Activated CD8-positive, alpha-beta memory T cell treated with anti-CD3 and anti-CD28 coated beads for 48 hours (primary cell): Measurements from ENCODE around the gene MAGI2.

ENCODE experiments used
- DNase-seq, 3 experiments: peaks; one replicate each; pipeline ENCODE4 v3.0.0-alpha.2; 2020; ENCODE audit warnings: low read depth in 2 of 3, low spot score in 2 of 3

The MAGI2 gene

DNA sequence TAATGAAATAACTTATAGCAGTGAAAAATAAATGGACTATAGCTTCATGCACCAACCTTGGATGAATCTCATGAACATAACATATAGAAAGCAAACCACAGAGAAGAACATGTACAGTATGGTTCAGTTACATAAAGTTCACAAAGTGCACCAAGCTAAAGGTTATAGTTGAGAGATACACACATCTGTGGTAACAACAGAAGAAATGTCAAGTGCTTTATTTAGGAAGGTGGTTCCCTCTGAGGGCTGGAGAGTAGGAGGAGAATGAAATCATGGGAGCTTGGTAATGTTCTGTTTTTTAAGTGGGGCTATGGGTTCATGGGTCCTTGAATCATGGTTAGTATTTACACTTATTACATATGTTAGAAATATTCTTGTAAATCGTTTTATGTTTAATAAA is 1331.6 kb downstream of the MAGI2 start:
- DNase-seq: no peak

DNA sequence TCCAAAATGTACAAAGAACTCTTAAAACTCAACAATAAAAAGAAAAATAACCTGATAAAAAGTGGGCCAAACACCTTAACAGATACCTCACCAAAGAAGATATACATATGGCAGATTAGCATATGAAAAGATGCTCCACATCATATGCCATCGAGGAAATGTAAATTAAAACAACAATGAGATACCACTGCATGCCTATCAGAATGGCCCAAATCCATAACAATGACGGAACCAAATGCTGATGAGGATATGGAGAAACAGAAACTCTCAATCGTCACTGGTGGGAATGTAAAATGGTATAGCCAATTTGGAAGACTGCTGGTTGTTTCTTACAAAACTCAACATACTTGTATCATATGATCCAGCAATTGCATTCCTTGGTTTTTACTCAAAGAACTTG is 1335.0 kb downstream of the MAGI2 start:
- DNase-seq: no peak

DNA sequence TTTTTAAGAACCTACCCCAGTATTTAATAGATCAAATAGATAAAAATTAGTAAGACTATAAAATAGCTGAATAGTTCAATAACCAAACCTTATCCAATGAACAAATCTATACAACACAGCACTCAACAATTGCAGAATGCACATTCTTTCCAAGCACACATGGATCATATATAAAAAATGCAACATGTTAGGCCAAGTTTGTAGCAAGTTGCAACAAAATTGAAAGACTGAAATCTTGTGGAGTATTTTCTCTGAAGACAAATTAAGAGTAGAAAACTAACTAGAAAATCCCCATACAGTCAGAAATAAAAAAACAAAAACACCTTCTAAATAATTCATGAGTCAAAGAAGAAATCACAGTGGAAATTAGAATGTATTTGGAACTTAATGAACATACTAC is 1337.6 kb downstream of the MAGI2 start:
- no peak for DNase-seq

DNA sequence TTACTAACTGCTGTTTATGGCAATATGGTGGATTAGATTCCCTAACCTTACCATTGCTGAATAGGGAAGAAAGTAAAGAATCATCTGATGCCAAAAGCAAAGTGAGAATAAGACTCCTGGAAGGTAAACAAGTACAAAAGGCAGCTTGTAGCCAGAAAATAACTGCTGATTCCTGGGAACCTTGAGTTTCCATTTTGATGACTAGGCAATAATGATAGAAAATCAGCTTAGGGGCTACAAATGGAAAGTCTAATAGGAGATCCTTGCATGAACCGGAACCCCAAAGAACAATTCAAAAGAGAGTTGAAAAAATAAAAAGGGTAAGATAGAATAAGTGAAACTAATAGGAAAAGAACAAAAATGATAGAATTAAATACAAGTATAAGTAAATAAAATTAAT is 1338.5 kb downstream of the MAGI2 start:
- no peak for DNase-seq

DNA sequence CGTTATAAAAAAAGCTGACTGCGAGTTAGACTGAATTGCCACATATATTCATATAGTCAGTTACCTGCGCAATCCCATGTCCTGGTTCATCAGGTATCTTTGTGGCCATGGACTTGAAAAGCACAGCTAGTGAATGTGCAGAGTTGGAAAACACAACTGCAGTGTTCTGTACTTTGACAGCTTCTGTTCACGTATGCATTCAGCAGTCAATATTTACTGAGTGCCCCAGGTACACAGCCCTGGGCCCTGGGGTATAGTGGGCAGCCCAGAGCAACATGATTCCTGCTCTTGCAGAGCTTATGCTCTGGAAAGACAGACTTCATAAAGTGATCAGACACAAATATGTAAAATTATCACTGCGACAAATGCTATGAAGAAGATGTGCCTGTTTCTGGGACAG is 1341.0 kb downstream of the MAGI2 start:
- DNase-seq: no peak

DNA sequence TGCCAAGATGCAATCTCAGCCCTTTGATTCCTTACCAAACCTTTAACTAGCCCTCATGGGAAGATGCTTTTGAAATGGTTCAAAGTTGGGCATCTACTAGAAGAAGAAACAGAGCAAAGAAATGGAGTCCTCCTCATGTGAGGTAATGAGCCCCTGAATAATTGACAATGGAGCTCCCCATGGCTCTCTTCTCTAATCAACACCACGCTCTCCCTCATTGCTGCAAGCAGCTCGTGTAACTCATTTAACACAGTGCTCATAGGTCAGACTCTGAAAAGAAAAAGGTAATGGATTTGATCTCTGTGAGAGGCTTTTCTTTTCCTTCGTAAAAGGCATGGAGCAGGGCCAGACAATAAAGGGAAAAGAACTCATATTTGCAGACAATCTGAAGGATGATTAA is 1342.1 kb downstream of the MAGI2 start:
- no peak for DNase-seq

DNA sequence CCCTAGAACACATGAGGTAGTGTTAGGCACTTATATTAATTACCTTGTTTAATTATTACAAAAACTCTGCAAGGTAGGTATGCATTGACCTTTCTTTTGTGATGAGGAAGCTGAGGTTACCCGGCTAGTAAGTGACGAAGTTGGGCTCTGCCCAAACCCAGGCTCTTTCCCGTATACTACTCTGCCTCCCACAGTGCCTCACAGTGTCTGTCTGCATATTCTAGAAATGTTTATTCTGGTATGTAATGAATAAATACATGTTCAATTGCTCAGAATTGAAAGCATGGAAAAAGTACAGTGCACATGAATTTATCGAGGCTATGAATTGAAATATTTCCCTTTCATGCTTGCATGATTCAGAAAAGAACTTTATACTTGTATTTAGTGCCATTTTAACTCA is 1350.0 kb downstream of the MAGI2 start:
- no peak for DNase-seq

DNA sequence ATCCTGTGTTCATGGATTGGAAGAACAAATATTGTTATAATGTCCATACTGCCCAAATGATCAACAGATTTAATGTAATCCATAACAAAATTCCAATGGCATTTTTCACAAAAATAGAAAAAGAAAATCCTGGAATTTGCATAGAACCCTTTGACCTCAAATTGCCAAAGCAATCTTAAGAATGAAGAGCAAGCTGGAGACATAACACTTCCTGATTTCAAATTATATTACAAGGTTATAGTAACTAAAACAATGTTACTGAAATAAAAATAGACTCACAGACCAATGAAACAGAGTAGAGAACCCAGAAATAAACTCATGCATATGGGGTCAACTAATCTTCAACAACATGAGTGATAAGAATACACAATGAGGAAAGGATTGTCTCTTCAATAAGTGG is 1352.4 kb downstream of the MAGI2 start:
- no peak for DNase-seq

DNA sequence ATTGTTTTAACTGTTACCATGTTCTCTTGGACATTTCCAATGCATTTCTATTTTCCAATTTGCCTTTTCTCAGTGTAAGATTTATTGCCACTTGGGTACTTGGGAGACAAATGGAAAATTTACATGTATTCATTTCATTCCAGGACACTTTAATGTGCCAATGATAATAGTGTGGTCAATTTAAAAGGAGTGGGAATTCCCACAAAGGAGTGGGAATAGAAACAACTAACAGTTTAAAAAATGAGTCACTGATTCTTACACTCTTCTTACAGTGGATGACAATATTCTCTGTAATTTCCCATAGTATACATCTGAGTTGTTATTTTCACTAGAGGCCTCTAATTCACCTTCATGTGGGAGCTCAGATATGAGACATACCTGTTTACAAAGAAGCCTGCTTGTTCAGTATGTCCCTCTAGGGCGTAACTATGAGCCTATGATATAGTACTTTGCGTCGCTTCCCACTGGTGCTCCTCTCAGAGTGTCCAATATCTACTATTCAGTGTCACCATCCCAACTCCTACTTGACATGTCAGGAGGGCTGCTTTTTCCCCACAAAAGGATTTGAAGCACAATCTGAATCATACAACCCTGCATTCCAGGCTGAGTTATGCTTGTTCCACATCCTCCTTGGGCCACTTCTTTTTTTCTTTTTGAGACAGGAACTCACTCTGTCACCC is 1353.6 kb downstream of the MAGI2 start:
- DNase-seq: no peak

DNA sequence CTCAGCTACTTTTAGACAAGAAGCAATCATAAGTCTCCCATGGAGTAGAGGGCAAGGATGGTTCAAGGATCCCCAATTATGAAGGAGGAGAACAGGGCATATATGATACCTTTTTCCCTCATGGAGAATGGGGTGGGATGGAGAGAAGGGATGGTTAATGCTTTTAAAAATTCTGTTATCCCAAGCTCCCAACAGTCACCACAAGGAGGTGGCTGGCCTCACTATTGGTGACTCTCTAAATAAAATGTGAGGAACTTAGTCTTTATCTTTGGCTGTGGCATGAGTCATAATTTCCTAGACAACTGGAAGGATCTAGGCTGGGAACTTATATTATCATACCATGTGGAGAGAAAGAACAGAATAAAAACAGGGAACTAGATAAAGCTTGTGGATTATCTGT is 1357.9 kb downstream of the MAGI2 start:
- no peak for DNase-seq

DNA sequence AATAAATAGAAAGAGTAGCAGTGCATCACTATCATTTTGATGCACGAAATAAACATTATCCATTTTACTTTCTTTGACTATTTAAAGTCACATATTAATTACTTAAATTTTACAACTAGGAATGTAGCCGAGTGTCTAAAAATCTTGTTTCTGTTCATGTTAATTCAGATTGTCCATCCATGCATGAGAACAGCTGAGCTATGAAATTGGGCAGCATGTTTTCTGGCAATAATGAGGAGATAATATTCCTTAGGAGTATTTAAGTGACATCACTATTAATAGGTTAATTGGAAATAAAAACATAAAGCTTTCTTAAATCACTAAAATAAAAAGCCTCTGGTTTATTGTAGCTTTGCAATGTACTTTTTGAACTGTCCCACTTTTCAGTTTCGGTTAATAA is 1361.1 kb downstream of the MAGI2 start:
- DNase-seq: no peak

DNA sequence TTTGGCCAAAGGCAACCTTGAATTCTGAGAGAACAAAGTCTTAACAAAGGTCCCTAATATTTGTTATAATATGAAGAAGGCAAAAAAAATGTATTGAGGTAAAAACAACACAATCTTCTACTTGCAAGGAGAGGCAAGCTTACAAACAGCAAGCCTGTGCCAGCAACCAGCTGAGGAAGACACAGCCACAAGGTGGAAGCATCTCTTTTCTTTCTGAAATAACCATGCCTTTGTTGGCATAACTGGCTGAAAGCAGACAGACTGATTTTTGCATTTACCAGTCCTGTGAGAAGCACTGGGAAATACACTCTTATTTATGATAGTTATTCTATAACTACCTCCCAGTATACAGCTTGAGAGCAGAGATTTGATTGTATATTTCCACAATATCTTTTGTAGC is 1362.9 kb downstream of the MAGI2 start:
- DNase-seq: no peak

DNA sequence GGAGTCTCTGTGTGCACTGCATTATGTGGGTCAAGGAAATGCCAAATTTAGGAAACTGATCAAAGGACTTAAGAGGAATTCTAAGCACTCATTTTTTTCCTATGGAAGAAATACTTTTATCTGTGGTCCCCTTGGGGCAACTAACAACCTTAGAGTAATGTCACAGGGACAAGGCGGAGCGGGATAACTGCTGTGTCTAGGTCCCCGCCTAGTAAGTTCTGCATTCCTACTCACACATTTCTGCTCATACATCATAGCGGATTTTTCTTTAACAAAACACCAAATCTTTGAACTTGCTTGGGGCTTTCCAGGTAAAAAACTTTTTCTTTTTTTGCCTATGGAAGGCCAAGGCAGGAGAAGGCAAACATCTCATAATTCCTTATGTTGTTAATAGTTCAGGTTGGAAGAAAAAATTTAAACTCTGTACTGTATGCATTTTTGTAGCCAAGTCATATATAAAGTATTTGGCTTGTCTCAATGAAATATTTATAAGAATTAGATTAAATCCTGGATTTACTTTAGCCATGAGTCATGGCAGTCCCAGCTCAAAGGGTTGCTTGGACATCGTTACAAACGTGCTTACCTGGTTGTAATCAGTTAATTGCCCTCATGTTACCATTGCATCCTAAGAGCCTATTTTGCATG is 1369.9 kb downstream of the MAGI2 start:
- DNase-seq: no peak

DNA sequence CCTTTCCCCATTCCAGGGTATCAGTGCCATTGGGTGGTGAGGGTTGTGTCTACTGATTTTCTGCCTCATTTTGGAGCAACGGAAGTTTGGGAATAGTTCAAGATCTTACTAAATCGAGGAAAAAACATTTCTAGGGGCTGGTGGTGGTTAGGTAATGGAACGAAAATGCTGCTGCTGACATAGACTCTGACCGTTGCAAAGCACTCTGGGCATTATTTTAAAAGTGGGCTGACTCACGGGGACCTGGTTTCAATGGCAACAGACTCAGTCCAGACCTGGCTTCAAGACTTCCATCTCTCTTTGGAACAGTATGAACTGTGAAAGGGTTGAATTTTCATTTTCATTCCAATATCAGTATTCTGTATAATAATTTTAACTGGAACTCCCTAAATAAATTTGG is 1370.9 kb downstream of the MAGI2 start:
- DNase-seq: no peak

DNA sequence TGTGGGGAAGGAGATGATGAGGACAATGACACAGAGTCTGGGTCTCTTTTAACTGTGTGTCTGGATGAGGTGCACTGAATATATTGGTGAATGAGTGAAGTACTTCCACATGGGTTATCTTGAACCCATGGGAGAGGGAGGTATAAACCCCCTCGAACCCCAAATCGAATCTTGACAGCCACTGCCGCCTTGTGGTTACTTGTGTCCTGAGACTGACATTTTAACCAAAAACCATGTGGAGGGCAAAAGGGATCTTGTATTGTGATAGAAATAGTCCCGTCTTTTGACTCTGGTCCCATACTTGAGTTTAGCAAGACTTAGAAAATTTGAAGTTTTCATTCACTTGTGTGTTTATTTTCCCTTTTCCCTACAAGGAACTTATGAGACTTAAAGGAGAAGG is 1371.6 kb downstream of the MAGI2 start:
- no peak for DNase-seq

DNA sequence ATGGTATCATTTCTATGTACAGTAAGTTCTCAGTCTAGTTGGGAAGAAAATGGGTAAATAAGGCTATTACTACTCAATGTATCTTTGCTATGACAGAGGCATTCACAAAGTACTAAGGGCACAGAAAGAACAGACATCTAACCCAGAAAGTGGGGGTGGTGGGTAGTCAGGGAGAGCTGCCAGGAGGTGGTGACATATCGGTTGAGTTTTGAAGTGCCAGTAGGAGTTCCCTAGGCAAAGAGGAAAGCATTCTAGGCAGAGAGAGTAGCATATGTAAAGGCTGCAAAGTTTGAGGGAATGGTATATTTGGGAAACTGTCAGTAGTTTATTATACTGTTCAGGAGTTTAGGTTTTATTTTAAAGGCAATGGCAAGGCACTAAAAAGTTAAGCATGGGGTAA is 1372.1 kb downstream of the MAGI2 start:
- DNase-seq: no peak

DNA sequence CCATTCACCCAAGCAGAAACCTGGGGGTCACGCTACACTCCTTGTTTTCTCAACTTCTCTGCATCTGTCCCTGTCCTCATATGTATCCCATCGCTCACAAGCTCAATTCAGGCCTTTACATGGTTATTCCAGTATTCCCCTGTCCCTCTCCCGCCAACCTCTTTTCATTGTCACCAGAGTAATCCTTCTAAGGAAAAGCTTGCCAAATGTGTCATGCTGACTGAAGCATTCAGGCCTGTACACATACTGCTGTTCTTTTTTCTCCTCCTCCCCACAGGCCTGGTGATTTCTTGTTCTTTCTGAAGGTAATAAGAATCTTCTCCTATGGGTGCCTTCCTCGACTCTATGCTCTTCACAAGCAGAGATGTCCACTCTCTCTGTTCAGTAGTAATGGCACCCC is 1372.7 kb downstream of the MAGI2 start:
- no peak for DNase-seq

DNA sequence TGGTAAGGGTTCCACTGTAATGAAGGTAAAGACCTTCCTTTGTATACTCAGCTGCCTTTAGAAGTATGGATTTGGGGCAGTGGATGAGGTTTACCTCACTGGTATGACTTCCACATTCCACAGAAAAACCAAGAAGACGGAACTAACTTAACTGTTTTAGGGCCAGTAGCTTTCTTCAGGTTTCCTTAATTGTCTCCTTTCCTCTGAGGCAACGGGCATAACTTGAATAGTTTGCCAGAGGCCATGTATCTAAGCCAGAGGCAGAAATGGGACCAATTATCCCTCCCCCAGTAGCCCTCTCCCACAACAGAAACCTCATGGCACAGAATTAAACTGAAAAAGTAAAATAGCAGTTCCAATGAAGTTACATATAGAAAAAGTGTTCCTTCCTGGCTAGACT is 1373.2 kb downstream of the MAGI2 start:
- DNase-seq: no peak

DNA sequence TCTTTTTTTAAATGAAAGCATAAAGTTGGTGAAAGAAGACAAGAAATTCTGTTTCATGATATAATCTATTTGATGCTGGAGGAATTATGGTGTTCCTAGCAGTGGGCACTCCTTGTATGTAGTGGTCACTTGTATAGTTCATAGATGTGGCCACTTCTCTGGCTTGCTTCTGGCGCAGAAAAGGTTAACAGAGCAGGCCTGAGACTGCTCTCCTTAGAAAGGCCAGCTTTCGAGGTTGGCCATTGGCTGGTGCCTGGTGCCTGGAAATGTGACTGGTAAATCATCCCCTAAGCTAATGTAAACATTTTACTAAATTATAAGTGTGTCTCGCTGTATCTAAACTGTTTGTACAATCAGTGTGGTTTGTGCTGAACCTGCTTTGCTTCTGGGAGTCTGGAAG is 1378.8 kb downstream of the MAGI2 start:
- DNase-seq: no peak

DNA sequence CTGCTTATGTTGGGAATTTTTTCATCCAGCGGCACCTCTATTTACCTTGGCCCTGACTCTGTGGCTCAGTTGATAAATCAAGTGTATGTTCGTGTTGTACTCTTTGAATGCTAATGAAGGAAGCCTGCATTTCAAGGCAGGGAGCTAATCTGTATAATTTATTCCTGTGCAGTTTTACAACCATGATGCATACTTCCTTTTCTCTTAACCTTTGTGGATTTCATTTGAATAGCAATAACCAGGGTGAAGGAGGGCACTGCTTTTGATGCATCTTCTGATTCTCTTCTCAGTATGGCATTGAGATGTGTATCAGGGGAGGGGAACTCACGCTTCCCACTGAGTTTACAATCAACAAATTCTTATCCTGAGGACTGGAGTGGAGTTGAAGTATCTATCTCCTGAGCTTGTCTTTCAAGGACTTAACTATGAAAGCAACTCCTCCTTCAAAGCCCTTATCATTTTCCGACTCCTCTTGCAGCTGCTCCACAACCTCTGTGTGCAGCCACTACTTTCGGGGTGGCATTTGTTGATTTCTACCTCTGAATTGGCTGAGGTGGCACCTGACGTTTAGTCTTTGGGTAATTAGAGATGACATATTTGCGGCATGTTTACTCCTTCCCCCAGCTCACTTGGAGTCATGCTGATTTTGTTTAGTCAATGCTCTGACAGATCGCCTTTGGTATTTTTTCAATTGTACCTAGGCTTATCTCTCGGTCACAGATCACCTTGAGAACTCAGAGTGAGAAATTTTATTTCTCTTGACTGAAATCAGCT is 1379.7 kb downstream of the MAGI2 start:
- no peak for DNase-seq

DNA sequence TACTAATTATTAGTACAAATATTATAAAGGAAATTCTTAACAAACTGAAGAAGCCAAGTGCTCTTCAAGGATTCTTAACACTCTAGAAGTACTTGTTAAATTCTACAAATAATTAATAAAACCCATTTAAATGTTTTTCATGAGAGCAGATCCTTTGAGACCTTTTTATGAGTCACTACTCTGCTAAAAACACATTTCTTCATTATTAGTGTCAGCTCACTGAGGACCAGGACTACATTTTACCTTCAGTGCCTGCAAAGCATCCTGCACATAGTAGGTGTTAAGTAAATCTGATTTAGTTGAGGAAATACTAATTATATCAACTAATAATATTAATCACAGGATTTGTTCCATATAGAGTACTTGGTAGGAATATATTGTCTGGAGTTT is 1381.3 kb downstream of the MAGI2 start:
- no peak for DNase-seq

DNA sequence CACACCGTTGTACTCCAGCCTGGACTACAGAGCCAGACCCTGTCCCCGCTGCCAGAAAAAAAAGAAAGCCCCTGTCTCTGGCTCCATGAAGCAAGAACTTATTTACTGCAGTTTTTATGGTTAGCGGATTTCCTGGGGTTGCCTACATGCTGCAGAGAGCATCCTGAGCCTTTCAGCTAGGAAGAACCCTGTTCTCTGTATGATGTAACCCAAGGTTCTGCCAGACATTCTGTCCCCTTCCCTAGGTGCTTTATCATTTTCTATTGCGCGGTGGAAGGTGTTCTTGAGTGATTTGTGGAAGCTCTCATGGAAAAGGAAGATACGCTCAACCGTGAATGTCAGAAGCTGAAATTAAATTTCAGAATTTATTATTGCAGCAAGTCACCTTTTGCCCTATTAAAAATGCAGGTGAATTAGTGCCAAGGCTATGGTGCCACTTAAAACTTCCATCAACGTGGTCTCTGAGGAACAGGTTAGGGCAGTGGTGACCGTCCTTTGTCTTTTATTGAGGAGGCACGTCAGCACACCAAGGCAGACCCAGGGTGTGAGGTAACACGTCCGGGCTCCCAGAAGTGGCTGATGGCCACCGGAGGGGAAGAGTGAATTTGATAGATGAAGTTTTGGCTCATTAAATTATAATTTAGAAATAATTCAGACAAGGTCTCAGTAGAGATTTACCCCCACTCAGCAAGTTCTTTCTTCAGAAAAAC is 1381.8 kb downstream of the MAGI2 start:
- no peak for DNase-seq
